ENCODE results near the gene RBFOX2.

RBFOX2 gene

GRCh38 chr22:35930933-35931332, 97.7 kb downstream of the RBFOX2 start:
- DNase-seq (ENCODE audit: low read depth), result peak; percentile 83

GRCh38 chr22:35928285-35928798, 100.3 kb downstream of the RBFOX2 start:
- DNase-seq (ENCODE audit: low read depth), result no peak

DNA sequence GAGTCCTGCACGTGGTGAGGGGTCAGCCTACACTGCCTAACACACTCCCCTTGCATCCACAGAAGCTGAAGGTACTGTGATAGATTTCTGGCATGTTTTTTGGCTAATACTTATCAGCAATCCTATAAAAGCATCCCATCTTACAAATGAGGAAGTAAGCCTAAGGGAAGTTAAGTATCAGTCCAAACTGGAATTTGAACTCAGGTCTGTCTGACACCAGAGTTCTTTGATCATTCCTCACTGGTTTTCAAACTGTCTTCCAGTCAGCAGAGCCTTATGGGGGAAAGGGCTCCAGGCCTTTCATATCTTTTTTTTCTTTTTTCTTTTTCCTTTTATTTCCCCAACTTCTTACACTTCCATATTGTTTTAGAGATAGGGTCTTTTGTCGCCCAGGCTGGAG, 105.6 kb downstream of the RBFOX2 start:
- DNase-seq (ENCODE audit: low read depth), result no peak

- peak; percentile 86 for DNase-seq (ENCODE audit: low read depth)
These were observed 106.8 kb downstream of the RBFOX2 start for GRCh38 chr22:35921777-35922176.

DNA sequence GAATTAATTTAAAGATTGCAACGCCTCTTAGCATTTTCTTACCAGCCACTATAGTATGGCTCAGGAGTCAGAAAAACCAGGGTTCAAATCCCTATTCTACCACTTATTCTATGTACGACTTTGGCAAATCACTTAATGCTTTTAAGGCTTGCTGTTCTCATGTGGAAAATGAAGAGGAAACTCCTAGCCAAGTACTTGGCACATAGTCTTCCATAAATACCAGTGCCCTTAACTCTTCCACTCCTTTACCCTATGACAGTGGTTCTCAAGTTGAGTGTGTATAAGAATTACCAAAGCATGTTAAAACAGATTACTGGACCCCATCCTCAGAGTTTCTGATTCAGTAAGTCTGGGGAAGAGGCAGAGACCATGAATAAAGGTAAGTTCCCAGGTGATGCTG, 107.6 kb downstream of the RBFOX2 start:
- no peak for DNase-seq (ENCODE audit: low read depth)

- DNase-seq (ENCODE audit: low read depth), result no peak
These were observed 109.6 kb downstream of the RBFOX2 start for GRCh38 chr22:35919002-35919542.

DNA sequence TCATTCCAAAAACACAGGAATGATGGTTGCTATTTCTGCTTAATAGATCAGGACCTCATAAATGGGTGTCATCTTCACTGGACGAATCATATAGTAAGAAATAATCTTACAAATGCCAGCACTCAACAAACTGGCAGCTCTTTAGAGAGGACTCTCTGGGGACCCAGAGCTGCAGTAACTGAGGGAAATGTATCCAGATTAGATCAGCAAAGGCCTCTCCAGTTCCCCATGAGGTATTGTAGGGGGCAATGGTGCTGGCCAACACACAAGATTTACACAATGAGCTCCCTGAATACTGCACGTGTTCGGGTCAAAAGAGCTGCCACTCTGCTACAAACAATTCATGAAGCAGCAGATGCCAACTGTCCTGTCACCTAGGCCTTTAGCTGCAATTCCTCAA, 110.2 kb downstream of the RBFOX2 start:
- peak; percentile 22 for DNase-seq (ENCODE audit: low read depth)

GRCh38 chr22:35917651-35918050, 111.0 kb downstream of the RBFOX2 start:
- DNase-seq (ENCODE audit: low read depth), result no peak

GRCh38 chr22:35915477-35916013, 113.1 kb downstream of the RBFOX2 start:
- DNase-seq (ENCODE audit: low read depth), result no peak

GRCh38 chr22:35914665-35915476, 113.8 kb downstream of the RBFOX2 start:
- peak; percentile 78 for DNase-seq (ENCODE audit: low read depth)

DNA sequence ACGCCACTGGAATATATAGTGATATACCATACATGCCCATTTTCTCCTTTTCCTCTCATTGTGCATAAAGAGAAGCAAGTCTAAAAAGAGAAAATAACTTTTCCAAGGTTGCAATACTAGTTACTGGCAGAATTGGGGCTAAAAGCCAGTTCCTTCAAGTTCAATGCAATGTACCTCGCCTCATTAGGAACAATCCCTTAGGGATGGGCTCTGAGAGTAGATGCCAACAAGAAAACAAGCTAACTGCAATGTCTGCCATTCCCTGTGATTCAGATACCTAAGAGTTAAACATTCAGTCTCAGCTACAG, 114.3 kb downstream of the RBFOX2 start:
- DNase-seq (ENCODE audit: low read depth), result no peak

DNA sequence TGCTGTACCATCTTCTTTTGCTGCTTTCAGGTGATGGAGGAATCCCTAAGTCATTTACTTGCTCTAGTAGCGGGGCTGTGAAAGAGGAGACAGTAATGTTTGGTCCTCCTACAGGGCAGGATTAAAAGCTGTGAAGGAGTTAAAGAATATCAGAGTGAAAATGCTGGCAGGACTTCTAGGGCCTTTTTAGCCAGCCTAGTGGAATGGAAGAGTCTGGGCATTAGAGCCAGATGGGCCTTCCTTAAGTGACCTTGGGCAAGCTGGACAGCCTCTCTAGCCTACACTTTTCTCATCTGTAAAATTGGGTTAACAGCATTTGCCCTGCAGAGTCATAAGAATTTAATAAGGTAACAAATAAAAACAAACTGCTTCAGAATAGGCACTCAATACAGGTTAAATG, 114.7 kb downstream of the RBFOX2 start:
- DNase-seq (ENCODE audit: low read depth), result no peak

DNA sequence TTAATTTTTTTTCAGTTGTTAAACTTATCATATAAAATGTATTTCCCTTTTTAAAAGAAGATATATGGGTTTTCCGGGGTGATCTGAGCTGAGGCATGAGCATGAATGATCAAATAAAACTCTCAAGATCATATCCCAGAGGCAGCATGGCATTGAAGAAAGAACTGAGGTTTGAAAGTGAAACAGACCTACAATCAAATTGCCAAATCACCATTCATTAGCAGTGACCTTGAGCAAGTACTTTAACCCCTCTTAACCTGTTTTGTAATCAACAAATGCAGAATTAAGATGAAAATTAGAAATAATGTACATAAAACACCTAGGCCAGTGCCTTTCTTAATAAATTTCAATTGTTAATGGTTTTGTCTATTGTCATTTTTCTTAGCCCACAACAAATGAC, 116.0 kb downstream of the RBFOX2 start:
- no peak for DNase-seq (ENCODE audit: low read depth)

- no peak for DNase-seq (ENCODE audit: low read depth)
These were observed 116.7 kb downstream of the RBFOX2 start for GRCh38 chr22:35911877-35912276.

DNA sequence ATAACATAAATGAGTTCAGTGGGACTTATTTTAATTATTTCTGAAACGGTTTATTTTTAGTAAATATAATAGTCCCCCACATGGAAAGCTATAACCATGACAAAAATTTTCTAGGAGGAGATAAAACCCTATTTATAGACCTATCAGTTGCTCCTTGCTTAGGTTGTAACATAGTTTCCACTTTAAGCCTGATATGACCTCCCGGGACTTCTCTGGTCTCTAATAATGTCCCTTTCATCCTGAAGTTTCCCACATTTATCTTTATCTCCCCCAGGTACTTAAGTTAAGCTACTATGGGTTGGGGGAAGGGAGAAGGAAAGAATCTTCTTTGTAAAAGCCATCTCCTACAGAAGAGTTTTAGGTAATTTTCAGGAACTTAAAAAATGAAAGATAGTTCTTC, 117.7 kb downstream of the RBFOX2 start:
- DNase-seq (ENCODE audit: low read depth), result no peak

GRCh38 chr22:35910003-35910769, 118.4 kb downstream of the RBFOX2 start:
- DNase-seq (ENCODE audit: low read depth), result no peak

DNA sequence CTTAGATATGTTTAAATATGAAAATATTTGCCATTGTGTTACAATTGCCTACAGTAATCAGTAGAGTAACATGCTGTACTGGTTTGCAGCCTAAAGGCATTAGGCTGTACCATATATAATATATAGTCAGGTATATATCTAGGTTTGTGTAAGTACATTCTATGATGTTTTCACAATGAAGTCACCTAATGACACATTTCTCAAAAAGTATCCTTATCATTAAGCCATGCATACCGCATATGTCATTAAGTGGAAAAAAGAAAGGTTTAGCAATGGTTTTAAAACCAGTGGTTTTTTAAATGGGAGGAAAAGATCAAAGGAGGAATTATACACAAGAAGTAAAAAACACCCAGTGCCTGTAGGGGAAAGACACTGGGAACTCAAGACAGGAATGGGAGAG, 122.7 kb downstream of the RBFOX2 start:
- DNase-seq (ENCODE audit: low read depth), result no peak

- DNase-seq (ENCODE audit: low read depth), result no peak
These were observed 123.9 kb downstream of the RBFOX2 start for GRCh38 chr22:35904752-35905151.

GRCh38 chr22:35904336-35904692, 124.3 kb downstream of the RBFOX2 start:
- DNase-seq (ENCODE audit: low read depth), result no peak

DNA sequence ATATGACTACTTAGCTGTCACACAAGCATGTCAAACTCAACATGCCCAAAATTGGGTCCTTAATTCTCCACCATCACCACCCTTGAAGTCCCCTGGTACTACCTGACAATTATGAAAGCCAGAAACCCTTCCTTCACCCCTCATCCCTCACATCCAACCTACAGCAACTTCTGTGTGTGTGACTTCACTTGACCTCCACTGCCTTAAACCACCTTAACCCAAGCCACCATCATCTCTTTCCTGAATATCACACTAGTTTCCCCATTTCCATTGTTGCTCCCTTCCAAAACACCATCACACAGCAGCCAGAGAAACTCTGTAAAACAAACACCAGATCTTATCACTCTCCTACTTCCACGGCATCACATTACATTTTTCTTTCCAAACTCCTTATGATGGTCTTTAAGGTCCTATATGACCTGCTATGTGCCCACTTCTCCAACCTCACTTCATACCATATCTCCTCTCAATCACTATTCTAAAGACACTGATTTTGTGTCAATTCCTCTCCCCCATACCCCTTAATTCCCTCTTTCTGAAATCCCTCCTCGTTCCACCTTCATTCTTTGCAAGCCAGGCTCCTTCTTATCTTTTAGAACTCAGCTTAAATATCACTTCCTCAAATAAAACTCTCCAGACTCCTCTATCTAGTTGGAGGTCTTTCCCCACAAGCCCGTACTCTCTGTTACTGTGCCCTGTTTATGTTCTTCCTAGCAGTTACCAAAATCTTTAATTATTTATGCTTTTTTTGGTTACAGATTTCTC, 124.9 kb downstream of the RBFOX2 start:
- DNase-seq (ENCODE audit: low read depth), result no peak

GRCh38 chr22:35900483-35901168, 128.0 kb downstream of the RBFOX2 start:
- no peak for DNase-seq (ENCODE audit: low read depth)

DNA sequence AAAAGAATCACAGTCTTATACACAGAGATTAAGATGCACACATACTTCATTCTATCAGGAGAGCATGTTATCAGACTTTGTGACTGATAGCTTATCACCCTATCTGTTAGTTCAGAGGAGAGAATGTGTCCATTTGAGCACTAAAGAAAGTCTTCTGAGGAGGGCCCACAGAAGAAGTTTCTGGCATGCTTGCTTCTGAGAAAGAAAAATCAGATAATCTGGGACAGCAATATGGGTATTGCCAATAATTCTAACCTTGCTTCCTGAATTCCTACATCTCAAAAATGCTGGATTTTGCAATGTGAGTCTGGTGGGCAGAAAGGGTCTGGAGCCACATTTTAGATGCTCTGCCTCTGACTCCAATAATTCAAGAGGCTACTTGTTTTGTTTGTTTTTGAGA, 128.9 kb downstream of the RBFOX2 start:
- DNase-seq (ENCODE audit: low read depth), result no peak

Measured in fibroblast of the conjunctiva (primary cell).